Loucy (cell line): ENCODE results near the gene SLC16A7.

Experiments
- CTCF ChIP-seq: fragments of 200-600 bp; sonication (generic); conservative IDR thresholded peaks from 2 replicates; pipeline ENCODE4 v1.5.1; 2014; ENCODE audit warnings: mild to moderate bottlenecking, antibody characterized with exemption, low read length
- EZH2phosphoT487 ChIP-seq: fragments of 200-600 bp; IDR thresholded peaks from 2 replicates; pipeline ENCODE4 v1.6.1; 2018; ENCODE audit warnings: antibody characterized with exemption, mild to moderate bottlenecking, moderate library complexity, borderline replicate concordance

GRCh38 chr12:59695379-59695778, 99.5 kb downstream of the SLC16A7 start:
- TF ChIP-seq CTCF: no peak
- TF ChIP-seq EZH2phosphoT487: no peak
